HG02763 (cell line): ENCODE results near the gene ARRDC1.

Experiments
- ATAC-seq: cut with Tn5 transposase; IDR thresholded peaks from one replicate; pipeline ENCODE4 v1.9.1; 2021; ENCODE audit warnings: mild to moderate bottlenecking, moderate library complexity; ENCODE audit not compliant: unreplicated experiment

ARRDC1 gene

DNA sequence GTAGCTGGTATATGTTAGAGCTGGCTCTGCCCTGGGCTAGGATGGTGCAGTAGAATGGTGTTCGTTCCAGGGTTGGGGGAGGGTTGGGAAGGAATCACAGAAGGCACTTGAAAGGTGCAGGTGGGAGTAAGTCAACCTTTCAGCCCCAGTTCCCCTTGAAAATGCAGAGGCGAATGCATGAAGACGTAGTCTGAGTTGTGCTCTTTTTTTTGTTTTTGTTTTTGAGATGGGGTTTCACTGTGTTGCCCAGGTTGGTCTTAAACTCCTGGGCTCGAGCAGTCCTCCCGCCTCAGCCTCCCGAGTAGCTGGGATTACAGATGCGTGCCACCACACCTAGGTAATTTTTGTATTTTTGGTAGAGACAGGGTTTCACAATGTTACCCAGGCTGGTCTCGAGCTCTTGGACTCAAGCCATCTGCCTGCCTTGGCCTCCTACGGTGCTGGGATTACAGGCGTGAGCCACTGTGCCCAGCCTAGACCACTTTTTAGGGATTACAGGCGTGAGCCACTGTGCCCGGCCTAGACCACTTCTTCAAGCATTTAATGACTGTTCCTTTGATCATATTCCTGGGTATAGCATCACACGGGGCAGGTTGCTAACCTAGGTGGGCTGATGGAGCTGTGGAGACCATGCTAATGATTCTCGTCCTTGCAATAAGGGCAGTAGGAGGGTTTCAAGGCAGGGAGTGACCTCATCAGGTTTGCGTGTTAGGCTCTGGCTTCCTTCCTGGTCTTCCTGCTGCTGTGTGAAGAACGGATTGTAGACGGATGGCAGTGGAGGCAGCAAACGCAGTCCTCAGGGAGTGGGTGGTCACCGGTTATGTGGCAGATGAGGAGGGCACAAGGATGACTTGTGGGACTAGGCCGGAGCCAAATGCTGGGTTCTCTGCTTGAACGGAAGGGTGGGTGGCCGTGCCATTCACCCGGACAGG lies 27.0 kb downstream of the ARRDC1 start:
- no peak for ATAC-seq

DNA sequence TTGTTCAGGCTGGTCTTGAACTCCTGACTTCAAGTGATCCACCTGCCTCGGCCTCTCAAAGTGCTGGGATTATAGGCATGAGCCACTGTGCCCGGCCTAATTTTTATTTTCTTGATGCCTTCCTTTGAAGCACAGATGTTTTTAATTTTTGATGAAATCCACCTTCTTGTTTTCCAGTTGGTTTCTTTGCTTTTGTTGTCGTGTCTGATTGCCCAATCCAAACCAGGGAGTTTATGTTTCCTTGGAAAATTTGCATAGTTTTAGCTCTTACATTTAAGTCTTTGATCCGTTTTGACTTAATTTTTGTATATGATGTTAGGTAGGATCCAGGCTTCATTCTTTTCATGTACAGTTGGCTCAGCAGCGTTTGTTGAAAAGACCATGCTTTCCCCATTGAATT lies 28.5 kb downstream of the ARRDC1 start:
- no peak for ATAC-seq

DNA sequence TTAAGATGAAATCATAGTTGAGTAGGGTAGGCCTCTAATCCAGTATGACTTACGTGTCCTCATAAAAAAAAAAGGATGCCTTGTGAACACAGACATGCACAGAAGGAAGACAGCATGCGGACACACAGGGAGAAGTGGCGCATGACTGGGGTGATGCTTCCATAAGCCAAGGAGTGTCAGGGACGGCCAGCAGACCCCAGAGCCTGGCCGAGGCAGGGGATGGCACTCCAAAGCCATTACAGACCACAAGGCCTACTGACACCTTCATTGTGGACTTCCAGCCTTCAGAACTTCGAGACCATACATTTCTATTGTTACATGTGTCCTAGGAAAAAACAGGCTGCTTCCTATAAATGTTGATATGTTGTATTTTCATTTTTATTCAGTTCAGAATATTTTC lies 33.2 kb downstream of the ARRDC1 start:
- ATAC-seq = no peak

DNA sequence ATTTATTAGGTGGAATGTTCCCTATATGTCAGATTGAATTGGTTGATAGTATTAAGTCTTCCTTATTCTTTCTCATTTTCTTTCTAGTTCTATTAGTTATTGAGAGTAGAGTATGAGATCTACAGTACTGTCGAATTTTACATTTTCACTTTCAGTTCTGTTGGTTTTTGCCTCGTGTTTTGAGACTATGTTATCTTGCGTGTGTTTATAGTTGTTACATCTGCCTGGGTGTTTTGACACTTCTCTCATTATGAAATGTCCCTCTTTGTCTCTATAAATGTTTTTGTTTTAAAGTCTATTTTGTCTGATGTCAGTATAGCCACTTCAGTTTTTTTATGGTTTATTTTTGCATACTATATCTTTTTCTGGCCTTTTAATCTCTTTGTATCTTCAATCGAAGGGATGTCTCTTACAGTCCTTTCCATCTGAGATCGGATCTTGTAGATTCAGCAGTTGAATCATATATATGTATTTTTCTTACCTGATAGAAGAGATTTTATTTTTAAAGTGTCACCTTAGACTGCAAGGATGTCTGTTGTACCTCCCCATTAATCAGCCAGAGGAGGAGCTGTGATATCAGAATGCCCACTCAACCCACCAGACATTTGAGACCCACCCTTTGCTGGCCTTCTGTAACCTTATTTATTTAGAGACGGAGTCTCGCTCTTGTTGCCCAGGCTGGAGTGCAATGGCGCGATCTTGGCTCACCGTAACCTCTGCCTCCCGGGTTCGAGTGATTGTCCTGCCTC lies 34.0 kb downstream of the ARRDC1 start:
- ATAC-seq = no peak

- ATAC-seq = no peak
Observed at GRCh38 chr9:137640862-137641261, 35.4 kb downstream of the ARRDC1 start.

- no peak for ATAC-seq
Observed at GRCh38 chr9:137642118-137642601, 36.7 kb downstream of the ARRDC1 start.

DNA sequence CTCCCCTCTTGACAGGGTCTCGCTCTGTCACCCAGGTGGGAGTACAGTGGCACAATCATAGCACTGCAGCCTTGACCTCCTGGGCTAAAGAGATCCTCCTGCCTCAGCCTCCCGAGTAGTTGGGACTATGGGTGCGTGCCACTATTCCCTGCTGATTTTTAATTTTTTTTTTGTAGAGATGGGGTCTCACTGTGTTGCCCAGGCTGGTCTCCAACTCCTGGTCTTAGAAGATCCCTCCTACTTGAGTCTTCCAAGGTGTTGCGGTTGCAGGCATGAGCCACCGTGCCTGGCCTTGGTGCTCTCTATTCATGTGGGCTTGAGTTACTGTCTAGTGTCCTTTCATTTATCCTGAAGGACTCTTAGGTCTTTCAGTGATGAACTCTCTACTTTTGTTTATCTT lies 37.4 kb downstream of the ARRDC1 start:
- ATAC-seq = no peak

DNA sequence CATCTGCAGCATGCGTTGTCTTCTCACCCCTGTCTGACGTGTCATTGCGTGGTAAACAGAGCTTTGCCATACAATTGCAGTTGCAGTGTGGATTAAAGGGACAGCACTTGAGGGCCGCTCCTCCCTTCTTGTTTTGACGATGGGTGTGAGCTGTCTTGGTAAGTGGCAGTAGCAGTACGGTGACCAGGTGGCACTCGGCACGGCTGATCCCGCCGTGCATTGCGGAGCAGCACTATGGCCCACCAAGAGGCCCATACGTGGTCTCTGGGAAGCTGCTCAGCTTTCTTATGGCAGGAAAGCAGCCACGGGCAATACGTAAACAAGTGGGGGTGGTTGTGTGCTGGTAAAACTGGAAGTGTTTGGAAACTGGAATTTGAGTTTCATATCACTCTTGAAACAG lies 38.4 kb downstream of the ARRDC1 start:
- ATAC-seq = no peak

- no peak for ATAC-seq
Observed at GRCh38 chr9:137645211-137645610, 39.7 kb downstream of the ARRDC1 start.

GRCh38 chr9:137646341-137646740 lies 40.9 kb downstream of the ARRDC1 start:
- ATAC-seq = no peak

DNA sequence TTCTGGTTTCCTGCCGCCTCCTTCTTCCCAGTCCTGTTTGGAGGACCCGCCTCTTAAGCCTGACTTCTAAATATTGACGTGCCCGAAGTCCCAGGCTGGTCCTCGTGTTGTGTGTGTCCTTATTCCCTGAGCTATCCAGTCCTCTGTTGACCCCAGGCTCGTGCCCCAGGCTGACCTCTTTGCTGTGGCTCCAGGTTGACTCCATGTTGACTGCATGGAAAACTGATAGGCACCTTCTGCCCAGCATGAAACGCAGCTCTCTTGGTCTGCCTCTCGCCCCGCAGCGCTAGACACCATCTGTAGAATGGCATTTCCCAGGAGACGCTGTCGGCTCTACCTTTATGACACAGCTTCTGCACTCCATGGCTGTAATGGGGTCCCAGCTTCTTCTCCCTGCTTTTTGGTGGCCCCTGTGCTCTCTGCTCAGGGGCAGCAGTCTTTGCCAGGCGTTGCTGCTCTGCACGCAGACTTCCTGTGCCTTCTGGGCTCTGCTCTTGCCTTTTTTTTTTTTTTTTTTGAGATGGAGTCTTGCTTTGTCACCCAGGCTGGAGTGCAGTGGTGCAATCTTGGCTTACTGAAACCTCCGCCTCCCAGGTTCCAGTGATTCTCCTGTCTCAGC lies 41.7 kb downstream of the ARRDC1 start:
- ATAC-seq = no peak

DNA sequence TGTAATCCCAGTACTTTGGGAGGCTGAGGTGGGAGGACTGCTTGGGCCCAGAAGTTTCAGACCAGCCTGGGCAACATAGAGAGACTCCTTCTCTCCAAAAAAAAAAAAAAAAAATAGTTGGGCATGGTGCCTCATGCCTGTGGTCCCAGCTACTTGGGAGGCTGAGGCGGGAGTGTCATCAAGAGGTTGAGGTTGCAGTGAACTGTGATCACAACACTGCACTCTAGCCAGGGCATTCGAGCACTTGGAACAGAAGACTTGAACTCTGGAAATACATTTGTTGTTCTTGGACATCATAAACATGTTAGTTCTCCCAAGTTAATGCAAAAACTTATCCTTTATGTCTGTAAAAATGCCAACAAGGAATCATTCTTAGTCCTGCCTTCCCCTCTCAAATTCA lies 42.9 kb downstream of the ARRDC1 start:
- ATAC-seq = no peak

GRCh38 chr9:137649553-137649952 lies 44.1 kb downstream of the ARRDC1 start:
- ATAC-seq = no peak

- ATAC-seq = no peak
Observed at GRCh38 chr9:137650259-137650658, 44.8 kb downstream of the ARRDC1 start.

DNA sequence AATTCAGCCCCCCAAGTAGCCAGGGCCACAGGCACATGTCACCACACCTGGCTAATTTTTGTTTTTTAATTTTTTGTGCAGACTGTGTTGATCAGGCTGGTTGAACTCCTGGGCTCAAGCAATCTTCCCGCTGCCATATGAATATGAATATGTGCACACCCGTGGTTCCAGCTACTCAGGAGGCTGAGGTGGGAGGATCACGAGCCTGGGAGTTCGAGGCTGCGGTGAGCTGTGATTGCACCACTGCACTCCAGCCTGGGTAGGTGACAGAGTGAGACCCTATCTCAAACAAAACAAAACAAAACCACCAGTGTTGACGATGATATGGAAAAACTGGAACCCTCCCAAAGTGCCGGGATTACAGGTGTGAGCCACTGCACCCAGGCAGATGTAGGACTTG lies 45.3 kb downstream of the ARRDC1 start:
- ATAC-seq = no peak

- no peak for ATAC-seq
Observed at GRCh38 chr9:137656416-137656815, 50.9 kb downstream of the ARRDC1 start.

- ATAC-seq = no peak
Observed at GRCh38 chr9:137657606-137658005, 52.1 kb downstream of the ARRDC1 start.

DNA sequence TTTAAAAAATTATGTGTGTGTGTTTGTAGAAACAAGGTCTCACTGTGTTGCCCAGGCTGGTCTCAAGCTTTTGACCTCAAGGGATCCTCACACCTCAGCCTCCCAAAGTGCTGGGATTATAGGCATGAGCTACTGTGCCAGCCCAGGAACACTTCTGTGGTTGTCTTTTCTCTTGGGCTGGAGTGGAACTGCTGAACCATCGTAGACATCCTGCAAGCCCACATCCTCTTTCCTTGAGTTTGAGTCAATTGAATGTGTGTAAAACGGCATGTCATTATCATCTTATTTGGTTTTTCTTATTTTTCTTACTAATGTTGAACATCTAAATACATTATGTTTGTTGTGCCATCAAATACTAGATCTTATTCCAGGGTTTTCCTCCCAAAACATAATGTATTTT lies 53.3 kb downstream of the ARRDC1 start:
- ATAC-seq = no peak

DNA sequence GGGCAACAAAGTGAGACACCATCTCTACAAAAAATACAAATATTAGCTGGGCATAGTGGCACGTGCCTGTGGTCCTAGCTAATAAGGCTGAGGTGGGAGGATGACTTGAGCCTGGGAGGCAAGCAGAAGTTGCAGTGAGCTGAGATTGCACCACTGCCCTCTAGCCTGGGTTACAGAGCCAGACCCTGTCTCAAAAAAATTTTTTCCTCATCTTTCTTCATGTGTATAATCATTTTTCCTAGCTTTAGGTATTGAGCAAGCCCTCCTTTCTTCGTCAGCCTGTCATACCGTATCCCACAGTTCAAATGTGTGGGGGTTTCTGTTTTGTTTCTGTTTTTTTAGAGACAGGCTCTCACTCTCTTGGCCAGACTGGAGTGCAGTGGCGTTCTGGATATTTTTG lies 54.7 kb downstream of the ARRDC1 start:
- no peak for ATAC-seq

GRCh38 chr9:137663584-137663983 lies 58.1 kb downstream of the ARRDC1 start:
- ATAC-seq = no peak

DNA sequence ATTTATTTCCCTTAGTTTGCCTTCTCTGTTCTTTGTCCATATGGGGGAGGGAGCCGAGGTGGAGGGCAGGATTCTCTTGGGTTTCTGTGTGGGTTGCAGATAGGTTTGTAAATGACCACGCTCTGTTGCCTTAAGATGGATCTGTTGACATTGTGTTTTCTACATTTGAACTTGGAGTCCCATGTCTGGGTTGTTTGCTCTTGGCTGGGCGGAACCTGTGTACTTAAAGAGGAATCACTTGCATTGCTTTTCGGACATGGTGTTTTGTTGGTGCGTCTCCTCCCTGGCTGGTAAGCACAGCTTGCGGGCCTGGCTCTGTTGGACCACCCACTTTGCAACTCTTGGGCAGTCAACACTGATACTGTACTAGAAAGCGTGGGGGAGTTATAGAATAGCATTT lies 59.2 kb downstream of the ARRDC1 start:
- no peak for ATAC-seq
